ENCODE results near the gene MAT1A. TPM values are rescaled to one million over a fixed set of nuclear protein-coding genes. Genes with fewer than 3 reads are reported as not detected.

Gene MAT1A
- total and polyA plus RNA-seq, 2 of the 13 experiments (the other 11 are each of a cell fraction or from before 2014, with no cell fraction given) = 57.1 to 76.9 TPM

GRCh38 chr10:80259405-80259871 is 30.0 kb downstream of the MAT1A start (continued):
- TF ChIP-seq ZNF121 (CRISPR knock-in tag; IDR thresholded peaks at IDR 0.05) (no peak), IRF2 (CRISPR knock-in tag; IDR thresholded peaks at IDR 0.05) (no peak), TCF7 (IDR thresholded peaks at IDR 0.05; ENCODE audit: low read depth) (peak; percentile 37; the same call in 1 of the 2 replicates), HNF1B (CRISPR knock-in tag; IDR thresholded peaks at IDR 0.05) (0 out of 2 replicates have a peak, but pooled peaks have one; percentile 25), CEBPB (IDR thresholded peaks at IDR 0.05; ENCODE audit: borderline replicate concordance, low read depth, low read length) (peak; percentile 37; the same call in 1 of the 2 replicates), KLF15 (CRISPR knock-in tag; IDR thresholded peaks at IDR 0.05; ENCODE audit: borderline replicate concordance) (no peak), CBFB (CRISPR knock-in tag; IDR thresholded peaks at IDR 0.05) (no peak), ZNF556 (CRISPR knock-in tag; IDR thresholded peaks at IDR 0.05; ENCODE audit: borderline replicate concordance) (no peak), TGIF2 (CRISPR knock-in tag; IDR thresholded peaks at IDR 0.05) (0 out of 2 replicates have a peak, but pooled peaks have one; percentile 22), ZNF253 (CRISPR knock-in tag; IDR thresholded peaks at IDR 0.05; ENCODE audit: borderline replicate concordance) (no peak), ZNF580 (CRISPR knock-in tag; IDR thresholded peaks at IDR 0.05; ENCODE audit: borderline replicate concordance, low read depth) (no peak), SAP130 (CRISPR knock-in tag; IDR thresholded peaks at IDR 0.05; ENCODE audit: low read depth) (peak; percentile 31; the same call in 1 of the 2 replicates), NRL (CRISPR knock-in tag; IDR thresholded peaks at IDR 0.05; ENCODE audit: borderline replicate concordance) (no peak), ATF4 (CRISPR knock-in tag; IDR thresholded peaks at IDR 0.05) (peak in 1 of 2 experiments; percentile 51; a peak in 1 of 4 replicates), HHEX (CRISPR knock-in tag; IDR thresholded peaks at IDR 0.05) (no peak), SALL1 (CRISPR knock-in tag; IDR thresholded peaks at IDR 0.05) (peak; percentile 16; the same call in 1 of the 2 replicates), U2AF2 (IDR thresholded peaks at IDR 0.05; ENCODE audit: low read depth, low read length) (no peak), ZNF446 (CRISPR knock-in tag; IDR thresholded peaks at IDR 0.05) (no peak), SOX13 (IDR thresholded peaks at IDR 0.05) (no peak), SOX13 (CRISPR knock-in tag; conservative IDR thresholded peaks at IDR 0.05 in 1 of 2, IDR thresholded peaks at IDR 0.05 in 1 of 2) (0 out of 4 replicates have a peak, but pooled peaks of 1 of the 2 experiments have one; percentile 7), ZNF607 (CRISPR knock-in tag; IDR thresholded peaks at IDR 0.05; ENCODE audit: borderline replicate concordance) (no peak), SMAD1 (CRISPR knock-in tag; IDR thresholded peaks at IDR 0.05; ENCODE audit: borderline replicate concordance, low read depth) (no peak), ZNF549 (CRISPR knock-in tag; IDR thresholded peaks at IDR 0.05) (no peak), ESRRA (CRISPR knock-in tag; IDR thresholded peaks at IDR 0.05; ENCODE audit: low read depth) (no peak), AKAP8 (CRISPR knock-in tag; IDR thresholded peaks at IDR 0.05) (no peak), ZNF678 (CRISPR knock-in tag; IDR thresholded peaks at IDR 0.05) (no peak), ATF2 (CRISPR knock-in tag; IDR thresholded peaks at IDR 0.05) (0 out of 2 replicates have a peak, but pooled peaks have one; percentile 41), ZNF282 (IDR thresholded peaks at IDR 0.05; ENCODE audit: partially characterized antibody) (no peak)

Measured in HepG2 (cell line).